ENCODE data around the gene SPINK14.

Gene SPINK14

DNA sequence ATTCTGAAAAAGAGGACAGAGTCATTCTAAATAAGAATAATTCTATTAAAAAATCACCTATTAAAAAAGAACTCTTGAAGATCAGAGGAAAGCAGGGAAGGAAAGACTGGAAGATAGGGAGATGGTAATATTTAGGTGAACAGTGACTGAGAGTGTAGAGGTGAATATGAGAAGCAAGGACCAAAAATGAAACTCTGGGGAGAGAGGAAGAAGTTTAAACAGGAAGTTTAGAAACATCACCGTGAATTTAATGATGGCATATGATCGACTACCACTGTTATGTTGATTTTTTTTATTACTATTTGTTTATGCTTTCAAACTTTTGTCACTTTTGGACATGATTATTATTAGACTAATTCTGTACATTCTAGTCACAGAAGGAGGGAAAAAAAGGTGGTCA is 32.8 kb downstream of the SPINK14 start:
- no peak for DNase-seq (ENCODE audit: low spot score)

- DNase-seq (ENCODE audit: low spot score), result no peak
Measured at GRCh38 chr5:148202531-148203203, 34.3 kb downstream of the SPINK14 start, which contains the start of gene SPINK6. Gene SPINK6, plus strand, starts transcription at chr5:148203042. Its CDS starts 55 bp downstream, at chr5:148203097.

DNA sequence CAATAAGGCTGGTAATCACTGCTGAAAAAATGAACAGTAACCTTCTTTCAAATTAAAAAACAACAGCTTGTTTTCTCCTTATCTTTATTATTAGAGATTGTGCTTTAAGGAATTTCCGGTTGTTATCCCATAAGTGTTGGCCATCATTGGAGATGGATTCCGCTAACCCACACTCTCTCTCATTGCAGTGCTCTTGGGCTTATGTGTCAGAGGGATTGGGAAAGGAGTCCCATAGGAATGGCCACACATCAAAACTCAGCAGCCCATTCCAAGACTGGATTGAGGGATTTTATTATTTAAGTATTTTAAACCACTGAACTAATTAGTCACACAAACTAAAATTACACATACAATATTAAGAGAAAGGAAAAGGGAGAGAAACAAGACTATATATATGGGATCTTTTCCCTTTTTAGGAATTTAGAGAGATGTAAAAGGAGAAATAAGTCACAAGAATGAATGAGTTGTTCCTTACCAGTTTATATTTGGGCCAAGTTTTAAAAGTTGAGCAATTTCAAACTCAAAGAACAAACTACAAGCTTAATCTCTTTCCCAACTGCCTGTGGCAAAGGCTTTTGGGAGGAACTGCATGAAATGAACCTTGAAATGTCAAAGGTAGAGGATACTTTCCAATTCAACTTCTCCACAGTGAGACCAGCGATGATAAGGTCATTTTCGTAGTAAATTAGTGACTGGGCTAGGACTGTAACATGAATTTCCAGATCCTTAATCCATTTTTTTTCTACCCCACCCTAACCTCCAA is 36.9 kb downstream of the SPINK14 start:
- DNase-seq (ENCODE audit: low spot score), result no peak

- no peak for DNase-seq (ENCODE audit: low spot score)
Measured at GRCh38 chr5:148205865-148206264, 37.5 kb downstream of the SPINK14 start.

DNA sequence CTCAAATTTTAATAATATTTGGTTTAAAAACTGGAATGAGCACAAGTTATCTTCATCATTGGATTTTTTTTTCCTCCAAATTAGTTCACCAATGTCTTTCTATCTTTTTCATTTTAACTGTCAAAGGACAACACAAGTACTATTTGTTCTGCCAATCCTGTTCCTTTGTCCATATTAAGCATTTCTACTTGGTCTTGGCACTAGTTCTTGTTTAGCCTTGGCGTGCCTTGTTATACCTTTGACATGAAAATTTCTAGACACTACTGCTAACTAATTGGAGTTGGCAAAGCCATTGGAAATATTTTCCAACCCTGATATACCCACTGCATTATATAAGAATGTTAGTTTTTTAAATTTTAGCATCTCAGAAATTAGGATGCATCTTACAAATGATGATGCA is 38.3 kb downstream of the SPINK14 start:
- DNase-seq (ENCODE audit: low spot score), result no peak

DNA sequence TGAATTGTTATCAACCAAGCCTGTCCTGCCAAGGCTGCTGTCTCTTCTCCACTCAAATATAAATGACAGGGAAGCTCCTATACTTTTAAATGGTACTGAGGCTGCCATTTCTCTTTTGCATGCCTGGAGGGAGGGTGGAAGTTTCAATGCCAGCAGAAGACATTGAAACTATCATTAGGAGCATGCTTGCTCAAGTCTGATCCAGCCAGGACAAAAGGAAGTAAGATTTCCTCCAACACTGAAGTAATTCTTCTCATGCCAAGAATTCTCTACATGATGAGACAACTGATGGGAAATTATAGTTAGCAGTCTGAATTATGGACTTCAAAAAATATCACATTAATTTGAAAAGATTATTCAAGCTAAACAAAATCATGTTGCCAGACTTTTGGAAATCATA is 39.9 kb downstream of the SPINK14 start:
- DNase-seq (ENCODE audit: low spot score), result no peak

- DNase-seq (ENCODE audit: low spot score), result no peak
Measured at GRCh38 chr5:148209151-148209770, 40.9 kb downstream of the SPINK14 start.

- no peak for DNase-seq (ENCODE audit: low spot score)
Measured at GRCh38 chr5:148214665-148215185, 46.4 kb downstream of the SPINK14 start.

DNA sequence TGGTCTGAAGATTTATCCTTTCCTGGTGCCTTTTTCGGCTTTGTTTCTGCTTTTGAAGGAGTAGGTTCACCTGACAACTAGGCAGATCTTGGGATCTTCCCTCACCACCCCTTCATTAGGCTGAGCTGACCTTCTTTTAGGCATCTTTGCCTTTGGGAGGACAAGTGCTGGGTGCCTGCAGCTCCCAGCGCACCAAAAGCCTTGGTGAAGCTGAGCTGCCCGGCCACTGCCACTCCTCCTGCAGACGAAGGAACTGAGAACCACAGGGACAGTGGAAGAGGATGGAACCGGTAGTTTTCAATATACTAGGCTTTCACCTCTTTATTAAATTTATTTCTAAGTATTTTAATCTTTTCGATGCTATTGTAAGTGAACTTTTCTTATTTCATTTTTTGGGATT is 53.2 kb downstream of the SPINK14 start:
- no peak for DNase-seq (ENCODE audit: low spot score)

GRCh38 chr5:148224117-148224742 is 55.9 kb downstream of the SPINK14 start:
- DNase-seq (ENCODE audit: low spot score), result no peak

All from kidney capillary endothelial cell (primary cell).